SK-N-SH (cell line): ENCODE results near the gene SPECC1L. TPM values are rescaled to one million over a fixed set of nuclear protein-coding genes. Genes with fewer than 3 reads are reported as not detected.

Source experiments
- CTCF ChIA-PET: fragments of 300-600, 350-600 bp; formaldehyde crosslinking; extraction: SDS; loops from one replicate; lab custom pipeline; 2021; lab: Yijun Ruan, JAX
- POLR2A ChIA-PET: fragments of 350-600 bp; sonication (Branson Sonifier 250); formaldehyde crosslinking; extraction: SDS; loops from one replicate; lab custom pipeline; 2020; ENCODE audit warnings: antibody characterized with exemption, inconsistent platforms; lab: Yijun Ruan, JAX
- DNase-seq: peaks from one replicate; pipeline ENCODE4 v3.0.0; 2012
- H2AFZ ChIP-seq: fragments of 200-600 bp; sonication (generic); 2 replicates; pipeline ENCODE4 v1.8.1; 2016; ENCODE audit warnings: antibody characterized with exemption, mild to moderate bottlenecking, low read depth
- H3F3A ChIP-seq: fragments of 200-600 bp; sonication (generic); replicated peaks from 2 replicates; pipeline ENCODE3; 2016; ENCODE audit warnings: antibody characterized with exemption, mild to moderate bottlenecking; ENCODE audit not compliant: insufficient read depth
- H3K27ac ChIP-seq, 2 experiments: fragments of 200-500 bp in 1 of 2; fragments of 200-600 bp in 1 of 2; sonication (Bioruptor generic) in 1 of 2; sonication (generic), shearing (Covaris generic) in 1 of 2; 2 replicates each; pipeline versions ENCODE4 v1.5.1 to v1.6.1; 2014 to 2016; ENCODE audit warnings: low read depth in 2 of 2, inconsistent platforms in 1 of 2, low read length in 1 of 2, mild to moderate bottlenecking in 1 of 2, mixed read lengths in 1 of 2
- H3K27me3 ChIP-seq: fragments of 200-600 bp; sonication (generic), shearing (Covaris generic); 2 replicates; pipeline ENCODE4 v1.6.1; 2016; ENCODE audit warnings: mixed run types; ENCODE audit not compliant: insufficient read depth
- H3K36me3 ChIP-seq, 2 experiments: fragments of 200-500 bp in 1 of 2; fragments of 200-600 bp in 1 of 2; sonication (Bioruptor generic) in 1 of 2; sonication (generic) in 1 of 2; replicated peaks in 1 of 2; 2 replicates each; pipeline versions ENCODE3 to v1.5.1; 2014 to 2016; ENCODE audit warnings: low read length in 1 of 2, mild to moderate bottlenecking in 1 of 2; ENCODE audit not compliant: insufficient read depth in 2 of 2, control insufficient read depth in 1 of 2
- H3K4me1 ChIP-seq, 2 experiments: fragments of 200-500 bp in 1 of 2; fragments of 200-600 bp in 1 of 2; sonication (Bioruptor generic) in 1 of 2; sonication (generic), shearing (Covaris generic) in 1 of 2; 2 replicates each; pipeline versions ENCODE4 v1.5.1 to v1.6.1; 2014 to 2016; ENCODE audit warnings: low read depth in 1 of 2, low read length in 1 of 2, mixed run types in 1 of 2; ENCODE audit not compliant: insufficient read depth in 2 of 2, control insufficient read depth in 1 of 2
- H3K4me2 ChIP-seq: fragments of 200-600 bp; sonication (generic), shearing (Covaris generic); 2 replicates; pipeline ENCODE4 v1.6.1; 2017; ENCODE audit warnings: mixed run types
- H3K4me3 ChIP-seq, 2 experiments: fragments of 200-500 bp in 1 of 2; fragments of 200-600 bp in 1 of 2; sonication (Bioruptor generic) in 1 of 2; sonication (generic), shearing (Covaris generic) in 1 of 2; 2 replicates each; pipeline versions ENCODE4 v1.5.1 to v1.8.1; 2014 to 2016; ENCODE audit warnings: low read depth in 2 of 2, inconsistent platforms in 1 of 2, low read length in 1 of 2, mild to moderate bottlenecking in 1 of 2, mixed read lengths in 1 of 2, moderate library complexity in 1 of 2
- H3K79me2 ChIP-seq: fragments of 200-600 bp; sonication (generic); 2 replicates; pipeline ENCODE4 v1.8.1; 2017; ENCODE audit warnings: mild to moderate bottlenecking; ENCODE audit not compliant: insufficient read depth
- H3K9ac ChIP-seq: fragments of 200-600 bp; sonication (generic); 2 replicates; pipeline ENCODE4 v1.6.1; 2017; ENCODE audit warnings: mixed run types
- H3K9me2 ChIP-seq: fragments of 200-600 bp; sonication (generic); 2 replicates; pipeline ENCODE4 v1.6.1; 2017; ENCODE audit warnings: mixed run types
- H3K9me3 ChIP-seq: fragments of 200-600 bp; sonication (generic); 2 replicates; pipeline ENCODE4 v1.6.1; 2017; ENCODE audit warnings: mixed run types, mild to moderate bottlenecking, moderate library complexity
- H4K20me1 ChIP-seq: fragments of 200-600 bp; sonication (generic); 2 replicates; pipeline ENCODE4 v1.6.1; 2017; ENCODE audit warnings: mild to moderate bottlenecking, mixed run types; ENCODE audit not compliant: insufficient read depth
- CHD2 ChIP-seq: fragments of 150-350 bp; IDR thresholded peaks from 2 replicates; pipeline ENCODE4 v1.6.1; 2018; ENCODE audit warnings: low read length; ENCODE audit not compliant: partially characterized antibody
- EP300 ChIP-seq, 2 experiments: IDR thresholded peaks; 2 replicates each; pipeline versions ENCODE4 v1.4.0 to v1.6.1; 2012; ENCODE audit warnings: borderline replicate concordance in 1 of 2, low read depth in 1 of 2, low read length in 1 of 2
- FOXM1 ChIP-seq: IDR thresholded peaks from 2 replicates; pipeline ENCODE4 v1.4.0; 2012; ENCODE audit warnings: low read depth, mild to moderate bottlenecking
- GABPA ChIP-seq: IDR thresholded peaks from 2 replicates; pipeline ENCODE4 v1.4.0; 2012; ENCODE audit warnings: low read depth, mild to moderate bottlenecking
- GATA2 ChIP-seq: sonication (generic); formaldehyde crosslinking; IDR thresholded peaks from 2 replicates; pipeline ENCODE4 v1.5.0; 2020; ENCODE audit warnings: mild to moderate bottlenecking, missing genetic modification reagents
- JUND ChIP-seq: IDR thresholded peaks from 2 replicates; pipeline ENCODE4 v1.4.0; 2012
- MXI1 ChIP-seq: IDR thresholded peaks from 2 replicates; pipeline ENCODE4 v1.6.1; 2012; ENCODE audit warnings: mild to moderate bottlenecking, low read depth, low read length, improper control_type of control experiment
- NFIC ChIP-seq: IDR thresholded peaks from 2 replicates; pipeline ENCODE4 v1.4.0; 2012; ENCODE audit warnings: borderline replicate concordance
- POLR2AphosphoS5 ChIP-seq: IDR thresholded peaks from 2 replicates; pipeline ENCODE4 v1.6.1; 2012; ENCODE audit warnings: low read depth, low read length
- RCOR1 ChIP-seq: fragments of 150-350 bp; IDR thresholded peaks from 2 replicates; pipeline ENCODE4 v1.6.1; 2017; ENCODE audit warnings: antibody characterized with exemption, low read length
- RFX5 ChIP-seq: IDR thresholded peaks from 2 replicates; pipeline ENCODE4 v1.6.1; 2012; ENCODE audit warnings: mild to moderate bottlenecking, improper control_type of control experiment, low read length
- SMC3 ChIP-seq: IDR thresholded peaks from 2 replicates; pipeline ENCODE4 v1.6.1; 2012; ENCODE audit warnings: low read depth, low read length, improper control_type of control experiment
- TAF1 ChIP-seq: IDR thresholded peaks from 2 replicates; pipeline ENCODE4 v1.6.1; 2012; ENCODE audit warnings: low read depth, mild to moderate bottlenecking, low read length, moderate library complexity, borderline replicate concordance
- TCF12 ChIP-seq: IDR thresholded peaks from 2 replicates; pipeline ENCODE4 v1.4.0; 2012
- TEAD4 ChIP-seq: IDR thresholded peaks from 2 replicates; pipeline ENCODE4 v1.4.0; 2012; ENCODE audit warnings: mild to moderate bottlenecking, borderline replicate concordance; ENCODE audit not compliant: insufficient read depth
- USF1 ChIP-seq: IDR thresholded peaks from 2 replicates; pipeline ENCODE4 v1.4.0; 2012; ENCODE audit warnings: low read depth, borderline replicate concordance
- YY1 ChIP-seq: IDR thresholded peaks from 2 replicates; pipeline ENCODE4 v1.4.0; 2012; ENCODE audit warnings: low read depth, mild to moderate bottlenecking
- WGBS: methylation state at CpG from one replicate; pipeline ENCODE4 v1.1.6; 2017; ENCODE audit warnings: low lambda C conversion rate; 5-methylcytosine and 5-hydroxymethylcytosine counted together
- polyA plus RNA-seq, 3 experiments: library from polyadenylated mRNA; depleted of rRNA; stranded (reverse); fragments of >200 nt; gene quantifications; 2 replicates each; pipeline ENCODE4 v1.2.3, GENCODE V29; 2012
- TF ChIP-seq, protein P1 (sequence below): fragments of 150-350 bp; IDR thresholded peaks from 2 replicates; pipeline ENCODE4 v1.6.1; 2017; ENCODE audit warnings: antibody characterized with exemption, low read length, low read depth, borderline replicate concordance
- TF ChIP-seq, protein P2 (sequence below): fragments of 150-350 bp; IDR thresholded peaks from 2 replicates; pipeline ENCODE4 v1.6.1; 2016; ENCODE audit warnings: mild to moderate bottlenecking, low read depth, low read length
- TF ChIP-seq, protein P3 (sequence below): IDR thresholded peaks from 2 replicates; pipeline ENCODE4 v1.4.0; 2012; ENCODE audit warnings: low read depth, borderline replicate concordance

Gene SPECC1L
- polyA plus RNA-seq, 1 of the 3 experiments (the other 2 are of a cell fraction), result 22.9 TPM

GRCh38 chr22:24338726-24339451 is 68.3 kb downstream of the SPECC1L start (continued):
- TF ChIP-seq, protein P1, sequence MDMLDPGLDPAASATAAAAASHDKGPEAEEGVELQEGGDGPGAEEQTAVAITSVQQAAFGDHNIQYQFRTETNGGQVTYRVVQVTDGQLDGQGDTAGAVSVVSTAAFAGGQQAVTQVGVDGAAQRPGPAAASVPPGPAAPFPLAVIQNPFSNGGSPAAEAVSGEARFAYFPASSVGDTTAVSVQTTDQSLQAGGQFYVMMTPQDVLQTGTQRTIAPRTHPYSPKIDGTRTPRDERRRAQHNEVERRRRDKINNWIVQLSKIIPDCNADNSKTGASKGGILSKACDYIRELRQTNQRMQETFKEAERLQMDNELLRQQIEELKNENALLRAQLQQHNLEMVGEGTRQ, result no peak

- peaks cover 0 to 2% of the 10 kb centered on the region in 2 experiments; a peak in 2 of 4 replicates for H3K4me1 ChIP-seq
- no peaks in the 10 kb centered on the region for H3K9me2 ChIP-seq
- H4K20me1 ChIP-seq, result no peaks in the 10 kb centered on the region
- ChIA-PET CTCF (no interaction called here), POLR2A (no interaction called here)
- H3K4me2 ChIP-seq, result peak overlapping the region; percentile 49
- H3K27me3 ChIP-seq, result no peaks in the 10 kb centered on the region
- peaks cover 54% of the 10 kb centered on the region for H3K79me2 ChIP-seq
- no peak overlapping the region for H3K4me3 ChIP-seq
- H3K27ac ChIP-seq, result peak overlapping the region in 1 of 2 experiments; percentile 5; a peak in 1 of 4 replicates
- H3K9ac ChIP-seq, result no peak overlapping the region
- H3K36me3 ChIP-seq, result peaks cover 69 to 76% of the 10 kb centered on the region in 2 experiments
- TF ChIP-seq, protein P2, sequence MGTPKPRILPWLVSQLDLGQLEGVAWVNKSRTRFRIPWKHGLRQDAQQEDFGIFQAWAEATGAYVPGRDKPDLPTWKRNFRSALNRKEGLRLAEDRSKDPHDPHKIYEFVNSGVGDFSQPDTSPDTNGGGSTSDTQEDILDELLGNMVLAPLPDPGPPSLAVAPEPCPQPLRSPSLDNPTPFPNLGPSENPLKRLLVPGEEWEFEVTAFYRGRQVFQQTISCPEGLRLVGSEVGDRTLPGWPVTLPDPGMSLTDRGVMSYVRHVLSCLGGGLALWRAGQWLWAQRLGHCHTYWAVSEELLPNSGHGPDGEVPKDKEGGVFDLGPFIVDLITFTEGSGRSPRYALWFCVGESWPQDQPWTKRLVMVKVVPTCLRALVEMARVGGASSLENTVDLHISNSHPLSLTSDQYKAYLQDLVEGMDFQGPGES, result no peak
- TF ChIP-seq CHD2 (no peak), EP300 (IDR thresholded peaks at IDR 0.05; ENCODE audit: borderline replicate concordance in 1 of 2, low read depth in 1 of 2, low read length in 1 of 2) (no peak), MXI1 (no peak), RCOR1 (no peak), TAF1 (no peak), NFIC (no peak), GATA2 (CRISPR knock-in tag) (no peak), FOXM1 (no peak), JUND (no peak), POLR2AphosphoS5 (no peak), TCF12 (no peak), TEAD4 (no peak), GABPA (no peak), SMC3 (no peak), USF1 (no peak), YY1 (no peak), RFX5 (no peak)
- TF ChIP-seq, protein P3, sequence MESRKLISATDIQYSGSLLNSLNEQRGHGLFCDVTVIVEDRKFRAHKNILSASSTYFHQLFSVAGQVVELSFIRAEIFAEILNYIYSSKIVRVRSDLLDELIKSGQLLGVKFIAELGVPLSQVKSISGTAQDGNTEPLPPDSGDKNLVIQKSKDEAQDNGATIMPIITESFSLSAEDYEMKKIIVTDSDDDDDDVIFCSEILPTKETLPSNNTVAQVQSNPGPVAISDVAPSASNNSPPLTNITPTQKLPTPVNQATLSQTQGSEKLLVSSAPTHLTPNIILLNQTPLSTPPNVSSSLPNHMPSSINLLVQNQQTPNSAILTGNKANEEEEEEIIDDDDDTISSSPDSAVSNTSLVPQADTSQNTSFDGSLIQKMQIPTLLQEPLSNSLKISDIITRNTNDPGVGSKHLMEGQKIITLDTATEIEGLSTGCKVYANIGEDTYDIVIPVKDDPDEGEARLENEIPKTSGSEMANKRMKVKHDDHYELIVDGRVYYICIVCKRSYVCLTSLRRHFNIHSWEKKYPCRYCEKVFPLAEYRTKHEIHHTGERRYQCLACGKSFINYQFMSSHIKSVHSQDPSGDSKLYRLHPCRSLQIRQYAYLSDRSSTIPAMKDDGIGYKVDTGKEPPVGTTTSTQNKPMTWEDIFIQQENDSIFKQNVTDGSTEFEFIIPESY, result no peak
- no peak for DNase-seq
- no peaks in the 10 kb centered on the region for H3K9me3 ChIP-seq
- no peak overlapping the region for H2AFZ ChIP-seq
- 99% methylated on average over 7 of the region's 7 CpGs for WGBS
- H3F3A ChIP-seq, result peaks cover 9% of the 10 kb centered on the region
Measured at GRCh38 chr22:24339452-24339747, 68.8 kb downstream of the SPECC1L start.
